ENCODE measurements around the gene CLIP2.

Gene CLIP2

DNA sequence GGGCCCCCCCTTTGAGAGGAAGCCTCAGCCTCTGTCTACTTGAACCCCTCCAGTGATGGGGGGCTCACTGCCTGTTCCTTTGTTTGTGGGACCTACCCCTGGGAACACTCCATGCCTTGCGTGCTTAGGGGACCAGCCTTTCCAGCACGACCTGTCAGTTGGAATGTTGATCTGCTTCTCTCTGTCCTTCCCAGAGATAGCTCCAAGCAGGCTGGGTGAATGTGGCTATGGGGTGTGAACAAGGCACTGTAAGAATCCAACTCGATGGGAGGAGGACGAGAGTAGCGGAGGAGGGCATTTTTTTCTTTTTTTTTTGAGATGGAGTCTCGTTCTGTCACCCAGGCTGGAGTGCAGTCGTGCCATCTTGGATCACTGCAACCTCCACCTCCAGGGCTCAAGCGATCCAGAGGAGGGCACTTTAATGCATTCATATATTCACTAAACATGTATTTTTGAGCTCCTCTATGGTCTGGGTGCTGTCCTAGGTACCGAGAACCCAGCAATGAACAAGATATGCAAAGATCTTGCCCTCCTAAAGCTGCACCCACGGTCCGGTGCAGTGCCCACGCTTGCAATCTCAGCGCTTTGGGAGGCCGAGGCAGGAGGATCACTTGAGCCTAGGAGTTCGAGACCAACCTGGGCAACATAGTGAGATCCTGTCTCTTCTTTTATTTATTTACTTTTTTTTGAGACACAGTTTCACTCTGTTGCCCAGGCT lies 8.5 kb downstream of the CLIP2 start:
- H3K4me3 ChIP-seq (ENCODE audit: control insufficient read depth, low read depth, low read length) = no peak overlapping the region
- no peak for DNase-seq (ENCODE audit: low read depth)
- TF ChIP-seq CTCF (conservative IDR thresholded peaks at IDR 0.05; ENCODE audit: control insufficient read depth, insufficient read depth, low read depth, low read length) = no peak

GRCh38 chr7:74299401-74299800 lies 10.2 kb downstream of the CLIP2 start:
- TF ChIP-seq CTCF (conservative IDR thresholded peaks at IDR 0.05; ENCODE audit: control insufficient read depth, insufficient read depth, low read depth, low read length) = no peak
- no peak for DNase-seq (ENCODE audit: low read depth)
- H3K4me3 ChIP-seq (ENCODE audit: control insufficient read depth, low read depth, low read length) = no peak overlapping the region

GRCh38 chr7:74300926-74301325 lies 11.7 kb downstream of the CLIP2 start:
- no peak overlapping the region for H3K4me3 ChIP-seq (ENCODE audit: control insufficient read depth, low read depth, low read length)
- no peak for DNase-seq (ENCODE audit: low read depth)
- no peak for TF ChIP-seq CTCF (conservative IDR thresholded peaks at IDR 0.05; ENCODE audit: control insufficient read depth, insufficient read depth, low read depth, low read length)

- no peak overlapping the region for H3K4me3 ChIP-seq (ENCODE audit: control insufficient read depth, low read depth, low read length)
- no peak for TF ChIP-seq CTCF (conservative IDR thresholded peaks at IDR 0.05; ENCODE audit: control insufficient read depth, insufficient read depth, low read depth, low read length)
- DNase-seq (ENCODE audit: low read depth) = no peak
Observed at GRCh38 chr7:74302745-74303221, 13.6 kb downstream of the CLIP2 start.

DNA sequence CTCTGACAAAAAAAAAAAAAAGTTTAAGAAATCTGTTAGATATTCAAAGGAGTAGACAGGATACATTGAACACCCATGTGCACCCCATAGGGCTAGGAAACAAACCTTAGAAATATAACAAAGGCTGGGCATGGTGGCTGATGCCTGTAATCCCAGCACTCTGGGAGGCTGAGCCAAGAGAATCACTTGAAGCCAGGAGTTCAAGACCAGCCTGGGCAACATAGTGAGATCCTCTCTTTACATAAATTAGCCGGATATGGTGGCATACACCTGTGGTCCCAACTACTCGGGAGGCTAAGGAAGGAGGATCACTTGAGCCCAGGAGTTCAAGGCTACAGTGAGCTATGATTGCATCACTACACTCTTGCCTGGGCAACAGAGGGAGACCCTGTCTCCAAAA lies 15.3 kb downstream of the CLIP2 start:
- DNase-seq (ENCODE audit: low read depth) = no peak
- no peak for TF ChIP-seq CTCF (conservative IDR thresholded peaks at IDR 0.05; ENCODE audit: control insufficient read depth, insufficient read depth, low read depth, low read length)
- no peak overlapping the region for H3K4me3 ChIP-seq (ENCODE audit: control insufficient read depth, low read depth, low read length)

- H3K4me3 ChIP-seq (ENCODE audit: control insufficient read depth, low read depth, low read length) = no peak overlapping the region
- TF ChIP-seq CTCF (conservative IDR thresholded peaks at IDR 0.05; ENCODE audit: control insufficient read depth, insufficient read depth, low read depth, low read length) = no peak
- no peak for DNase-seq (ENCODE audit: low read depth)
Observed at GRCh38 chr7:74306004-74306729, 17.0 kb downstream of the CLIP2 start.

Measured in fibroblast of mammary gland (primary cell).